HG03571 (cell line): ENCODE data around the gene ACTMAP.
"Not testable (repeated sequence)": the region's sequence is repeated elsewhere in the genome, so short reads cannot be mapped to it uniquely, and the experiment has no call there.

ENCODE experiments used
- ATAC-seq: cut with Tn5 transposase; IDR thresholded peaks from one replicate; pipeline ENCODE4 v1.9.1; 2021; ENCODE audit not compliant: unreplicated experiment

The ACTMAP gene

GRCh38 chr19:40744554-40745401 is 5.5 kb downstream of the ACTMAP start:
- ATAC-seq = no peak

- no peak for ATAC-seq
Measured at GRCh38 chr19:40743926-40744325, 6.4 kb downstream of the ACTMAP start.

GRCh38 chr19:40742886-40743285 is 7.4 kb downstream of the ACTMAP start:
- ATAC-seq = no peak

DNA sequence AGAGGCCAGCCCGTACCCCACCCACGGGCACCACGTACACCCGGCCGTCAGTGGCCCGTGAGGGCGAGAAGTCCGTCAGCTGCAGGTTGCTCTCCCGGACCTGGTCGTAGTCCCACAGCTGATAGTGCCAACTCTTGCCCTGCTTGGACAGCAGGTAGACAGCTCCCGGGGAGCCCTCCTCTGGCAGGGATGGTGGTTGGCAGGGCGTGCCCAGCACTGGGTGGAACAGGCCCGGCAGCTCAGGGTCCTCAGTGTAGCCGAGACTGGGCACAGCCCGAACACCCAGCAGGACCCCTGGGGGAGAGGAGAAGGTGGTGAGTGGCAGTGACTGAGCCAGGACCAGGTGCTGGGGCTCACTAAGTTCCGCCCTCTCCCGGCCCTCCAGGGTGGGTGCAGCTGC is 7.8 kb downstream of the ACTMAP start:
- ATAC-seq = no peak

DNA sequence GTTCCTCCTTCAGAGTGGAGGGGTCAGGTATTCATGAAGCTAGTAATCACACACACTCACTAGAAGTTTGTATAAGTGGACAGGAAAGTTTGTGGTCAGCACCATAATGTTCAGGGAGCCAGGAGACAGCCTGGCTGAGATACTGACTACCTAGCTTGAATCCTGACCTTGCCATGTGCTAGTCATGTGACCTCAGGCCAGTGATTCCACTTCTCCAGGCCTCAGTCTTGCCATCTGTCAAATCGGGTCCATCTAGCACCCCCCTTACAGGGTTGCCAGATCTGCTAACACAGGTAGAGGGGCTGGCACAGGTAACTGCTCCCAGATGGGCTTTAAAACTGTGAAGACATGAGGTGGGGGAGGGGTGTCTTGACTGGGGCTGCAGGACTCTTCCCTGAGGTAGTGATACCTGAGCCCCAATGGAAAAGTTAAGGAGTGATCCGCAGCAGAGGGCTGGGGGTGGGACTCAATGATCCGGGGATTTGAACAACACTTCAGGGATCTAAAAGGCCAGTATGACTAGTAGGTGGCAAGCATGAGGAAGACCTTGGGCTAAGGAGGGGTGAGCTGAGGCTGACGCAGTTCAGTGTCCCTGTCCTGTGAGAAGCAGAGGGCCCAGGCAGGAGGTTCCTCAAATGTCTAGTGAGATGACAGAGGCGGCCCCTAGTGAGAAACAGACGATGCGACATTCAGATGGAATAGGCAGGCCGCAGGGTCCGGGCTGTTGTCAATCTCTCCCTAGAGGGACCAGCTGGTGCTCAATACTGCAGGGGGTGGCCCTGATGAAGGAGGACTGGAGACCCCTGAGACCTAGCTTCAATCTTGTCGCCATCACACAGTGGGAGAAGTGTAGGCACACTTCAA is 8.5 kb downstream of the ACTMAP start:
- ATAC-seq = no peak

GRCh38 chr19:40740747-40741146 is 9.5 kb downstream of the ACTMAP start:
- ATAC-seq = no peak

- ATAC-seq = no peak
Measured at GRCh38 chr19:40739871-40740703, 10.2 kb downstream of the ACTMAP start.

DNA sequence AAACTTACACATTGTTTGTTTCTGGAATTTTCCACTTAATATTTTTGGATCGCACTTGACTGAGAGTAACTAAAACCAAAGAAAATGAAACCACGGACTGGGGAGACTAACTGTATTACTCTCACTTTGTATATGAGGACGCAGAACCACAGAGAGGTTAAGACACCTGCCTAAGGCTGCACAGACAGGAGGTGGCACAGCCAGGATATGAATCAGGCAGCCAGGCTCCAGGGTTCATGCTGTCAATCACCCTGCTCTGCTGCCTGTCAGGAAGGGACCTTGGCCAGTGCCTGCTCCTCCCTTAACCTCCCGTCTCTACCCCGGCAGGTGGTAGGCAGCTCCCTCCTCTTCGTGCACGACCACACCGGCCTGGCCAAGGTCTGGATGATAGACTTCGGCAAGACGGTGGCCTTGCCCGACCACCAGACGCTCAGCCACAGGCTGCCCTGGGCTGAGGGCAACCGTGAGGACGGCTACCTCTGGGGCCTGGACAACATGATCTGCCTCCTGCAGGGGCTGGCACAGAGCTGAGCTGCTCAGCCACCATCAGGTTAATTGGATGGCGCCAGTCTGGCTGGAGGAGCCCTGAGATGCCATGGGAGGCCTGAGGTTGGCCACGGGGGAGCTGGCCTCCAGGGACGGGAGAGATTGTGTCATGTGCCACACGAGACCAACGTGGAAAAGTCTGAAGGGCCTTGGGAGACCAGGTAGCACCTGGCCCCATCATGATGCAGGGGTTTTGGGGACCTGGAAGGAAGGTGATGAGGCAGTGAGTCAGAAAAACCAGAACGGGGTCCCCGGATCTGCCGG is 11.0 kb downstream of the ACTMAP start:
- ATAC-seq = no peak

- ATAC-seq = no peak
Measured at GRCh38 chr19:40737102-40737644, 13.1 kb downstream of the ACTMAP start.

- ATAC-seq = no peak
Measured at GRCh38 chr19:40736661-40737060, 13.6 kb downstream of the ACTMAP start.

- ATAC-seq = no peak
Measured at GRCh38 chr19:40735013-40735771, 15.1 kb downstream of the ACTMAP start.

DNA sequence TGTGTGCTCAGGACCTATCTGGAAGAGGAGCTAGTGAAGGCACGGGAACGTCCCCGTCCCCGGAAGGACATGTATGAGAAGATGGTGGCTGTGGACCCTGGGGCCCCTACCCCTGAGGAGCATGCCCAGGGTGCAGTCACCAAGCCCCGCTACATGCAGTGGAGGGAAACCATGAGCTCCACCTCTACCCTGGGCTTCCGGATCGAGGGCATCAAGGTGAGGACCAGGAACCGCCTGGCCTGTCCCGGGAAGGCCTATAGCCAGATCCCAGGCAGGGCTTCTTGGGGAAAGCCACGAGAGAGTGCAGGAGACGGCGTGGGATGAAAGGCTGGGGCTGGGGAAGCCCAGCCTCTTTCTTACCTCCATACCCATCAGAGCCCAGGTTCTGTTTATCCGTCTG is 17.1 kb downstream of the ACTMAP start:
- no peak for ATAC-seq

GRCh38 chr19:40732304-40732703 is 18.0 kb downstream of the ACTMAP start:
- not testable (repeated sequence) for ATAC-seq

DNA sequence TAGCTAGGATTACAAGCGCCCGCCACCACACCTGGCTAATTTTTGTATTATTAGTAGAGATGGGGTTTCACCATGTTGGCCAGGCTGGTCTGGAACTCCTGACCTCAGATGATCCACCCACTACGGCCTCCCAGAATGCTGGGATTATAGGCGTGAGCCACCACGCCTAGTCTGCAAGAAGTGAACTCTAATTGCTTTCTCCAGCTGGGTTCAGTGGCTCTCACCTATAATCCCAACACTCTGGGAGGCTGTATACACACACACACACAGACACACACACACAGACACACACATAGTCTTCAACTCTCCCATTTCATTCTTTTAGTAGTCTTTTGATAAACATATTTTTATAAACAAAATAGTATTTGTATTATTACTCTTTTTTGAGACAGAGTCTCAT is 20.2 kb downstream of the ACTMAP start:
- ATAC-seq = not testable (repeated sequence)

GRCh38 chr19:40726279-40726678 is 24.0 kb downstream of the ACTMAP start:
- ATAC-seq = no peak

DNA sequence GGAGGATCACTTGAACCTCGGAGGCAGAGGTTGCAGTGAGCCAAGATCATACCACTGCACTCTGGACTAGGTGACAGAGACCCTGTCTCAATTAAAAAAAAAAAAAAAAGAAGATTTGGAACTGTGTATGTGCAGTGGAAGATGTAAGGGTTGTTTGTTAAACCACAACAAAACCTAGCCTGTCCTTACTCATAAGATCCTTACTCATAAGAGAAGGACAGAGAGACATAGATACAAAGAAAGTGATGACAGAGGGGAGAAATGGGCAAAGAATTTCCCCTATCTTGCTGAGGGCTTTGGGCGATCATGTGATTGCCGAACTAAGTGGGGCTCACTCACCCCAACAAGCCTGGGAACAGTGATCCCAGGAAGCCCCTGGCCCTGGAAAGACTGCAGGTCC is 25.4 kb downstream of the ACTMAP start:
- ATAC-seq = no peak

DNA sequence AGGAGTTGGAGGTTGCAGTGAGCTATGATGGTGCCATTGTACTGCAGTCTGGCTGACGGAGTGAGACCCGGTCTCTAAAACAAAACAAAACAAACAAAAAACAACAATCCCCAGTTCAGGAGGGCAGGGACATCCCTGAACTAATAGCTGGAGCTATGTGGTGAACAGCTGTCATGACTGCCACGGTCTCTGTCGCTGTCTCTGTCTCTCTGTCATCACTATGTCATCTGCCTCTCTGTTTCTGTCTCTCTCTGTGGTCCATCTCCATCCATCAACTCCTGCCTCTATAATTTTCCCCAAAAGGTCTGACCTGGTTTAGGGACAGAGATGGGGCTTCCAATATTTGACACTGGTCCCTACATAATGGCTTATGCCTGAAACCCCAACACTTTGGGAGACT is 26.0 kb downstream of the ACTMAP start:
- no peak for ATAC-seq

DNA sequence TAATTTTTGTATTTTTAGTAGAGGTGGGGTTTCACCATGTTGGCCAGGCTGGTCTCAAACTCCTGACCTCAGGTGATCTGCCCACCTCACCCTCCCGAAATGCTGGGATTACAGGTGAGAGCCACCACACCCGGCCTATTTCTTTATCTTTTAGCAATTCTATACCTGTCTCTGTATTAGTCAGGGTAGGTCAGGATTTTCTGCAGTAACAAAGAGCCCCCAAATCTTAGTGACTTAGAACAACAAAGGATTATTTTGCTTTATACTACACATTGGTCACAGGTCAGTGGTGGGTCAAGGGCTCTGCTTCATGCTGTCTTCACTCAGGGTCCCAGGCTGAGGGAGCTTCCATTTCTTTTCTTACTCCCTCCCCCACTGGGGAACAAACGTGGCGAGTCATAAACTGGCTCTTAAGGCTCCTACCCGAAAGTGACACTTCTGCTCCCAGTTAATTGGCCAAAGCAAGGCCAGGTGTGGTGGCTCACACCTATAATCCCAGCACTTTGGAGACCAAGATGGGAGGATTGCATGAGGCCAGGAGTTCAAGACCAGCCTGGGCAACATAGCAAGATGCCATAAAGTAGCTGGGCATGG is 26.5 kb downstream of the ACTMAP start:
- ATAC-seq = no peak
